ENCODE measurements around the gene MYBPH. TPM values are rescaled to one million over a fixed set of nuclear protein-coding genes. Genes with fewer than 3 reads are reported as not detected.

The MYBPH gene, protein sequence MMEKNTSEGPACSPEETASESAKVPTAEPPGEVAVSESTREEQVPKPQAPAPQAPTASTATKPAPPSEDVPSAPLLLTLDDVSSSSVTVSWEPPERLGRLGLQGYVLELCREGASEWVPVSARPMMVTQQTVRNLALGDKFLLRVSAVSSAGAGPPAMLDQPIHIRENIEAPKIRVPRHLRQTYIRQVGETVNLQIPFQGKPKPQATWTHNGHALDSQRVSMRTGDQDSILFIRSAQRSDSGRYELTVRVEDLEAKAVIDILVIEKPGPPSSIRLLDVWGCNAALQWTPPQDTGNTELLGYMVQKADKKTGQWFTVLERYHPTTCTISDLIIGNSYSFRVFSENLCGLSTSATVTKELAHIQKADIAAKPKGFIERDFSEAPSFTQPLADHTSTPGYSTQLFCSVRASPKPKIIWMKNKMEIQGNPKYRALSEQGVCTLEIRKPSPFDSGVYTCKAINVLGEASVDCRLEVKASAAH
- not detected in 2 replicates for total RNA-seq

DNA sequence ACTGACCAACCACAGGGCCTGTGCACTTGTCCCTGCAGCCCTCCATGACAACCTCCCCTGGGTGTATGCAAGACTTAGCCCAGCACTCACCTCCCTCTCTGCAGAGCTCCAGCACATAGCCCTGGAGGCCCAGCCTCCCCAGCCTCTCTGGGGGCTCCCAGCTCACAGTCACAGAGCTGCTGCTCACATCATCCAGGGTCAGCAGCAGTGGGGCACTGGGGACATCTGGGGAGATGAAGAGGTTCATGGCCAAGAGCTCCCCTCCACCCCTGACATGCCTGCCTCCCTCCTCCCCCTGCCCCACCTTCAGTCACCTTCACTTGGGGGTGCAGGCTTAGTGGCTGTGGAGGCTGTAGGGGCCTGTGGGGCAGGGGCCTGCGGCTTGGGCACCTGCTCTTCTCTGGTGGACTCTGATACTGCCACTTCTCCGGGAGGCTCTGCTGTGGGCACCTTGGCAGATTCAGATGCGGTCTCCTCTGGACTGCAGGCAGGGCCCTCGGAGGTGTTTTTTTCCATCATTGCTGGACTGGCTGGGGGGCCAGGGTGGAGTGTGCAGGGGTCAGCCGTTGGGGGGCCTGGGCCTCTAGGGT lies at the start of gene MYBPH:
Gene MYBPH (minus strand): TSS at position 590 of the 590 bp plus-strand sequence. CDS start 71 bp downstream, at position 519.
- DNase-seq (ENCODE audit: low read depth, low spot score) = no peak

DNA sequence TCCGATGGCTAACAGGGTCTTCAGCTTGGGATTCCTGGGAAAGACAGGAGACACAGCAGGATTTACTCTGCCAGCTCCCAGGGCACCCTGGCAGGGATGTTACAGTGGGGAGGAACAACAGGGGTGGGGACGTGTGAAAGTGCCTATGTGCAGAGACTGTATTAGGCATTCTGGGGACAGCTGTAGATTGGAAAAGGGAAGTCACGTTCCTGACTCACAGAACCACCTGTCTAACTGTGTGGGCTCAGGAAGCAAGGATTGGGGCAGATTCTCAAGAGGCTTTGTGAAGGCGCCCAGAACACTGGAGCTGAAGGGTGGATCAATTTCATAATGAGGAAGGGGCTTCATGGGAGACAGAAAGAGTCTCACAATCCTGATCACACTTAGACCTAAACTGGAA lies 49.4 kb upstream of the MYBPH start:
- no peak for DNase-seq (ENCODE audit: low read depth, low spot score)

DNA sequence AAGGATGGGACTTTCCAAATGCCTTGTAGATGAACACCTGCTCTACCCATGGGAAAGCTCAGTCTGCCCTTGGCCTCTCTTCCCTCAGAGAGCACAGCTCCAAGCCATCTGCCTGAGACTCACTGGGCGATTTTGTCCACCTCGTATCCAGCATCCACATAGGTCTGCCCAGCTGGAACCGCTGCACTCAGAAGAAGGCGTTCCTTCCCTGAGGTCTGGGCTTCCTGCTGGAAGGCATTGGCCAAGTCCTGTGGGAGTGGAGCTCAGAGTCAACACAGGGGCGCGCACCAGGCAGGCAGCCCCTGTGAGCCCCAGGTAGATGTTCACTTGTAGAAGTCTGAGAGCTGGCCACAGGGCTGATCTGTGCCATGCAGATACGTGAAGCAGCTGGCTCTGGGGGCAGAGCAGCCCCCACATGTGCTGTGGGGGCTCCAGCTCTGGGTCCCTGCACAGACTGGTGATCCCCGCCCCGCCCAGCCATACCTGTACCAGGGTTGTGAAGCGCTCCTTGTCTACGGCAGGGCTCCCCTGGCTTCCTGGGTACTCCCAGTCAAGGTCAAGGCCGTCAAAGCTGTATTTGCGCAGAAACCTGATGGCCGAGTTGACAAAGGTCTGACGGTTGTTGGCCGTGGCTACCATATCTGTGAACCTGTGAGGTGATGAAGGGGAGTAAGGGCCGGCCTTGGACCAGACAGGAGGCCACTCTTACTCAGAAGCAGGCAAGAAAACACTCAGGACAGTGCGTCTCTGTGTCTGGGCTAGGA lies 47.6 kb upstream of the MYBPH start:
- no peak for DNase-seq (ENCODE audit: low read depth, low spot score)

DNA sequence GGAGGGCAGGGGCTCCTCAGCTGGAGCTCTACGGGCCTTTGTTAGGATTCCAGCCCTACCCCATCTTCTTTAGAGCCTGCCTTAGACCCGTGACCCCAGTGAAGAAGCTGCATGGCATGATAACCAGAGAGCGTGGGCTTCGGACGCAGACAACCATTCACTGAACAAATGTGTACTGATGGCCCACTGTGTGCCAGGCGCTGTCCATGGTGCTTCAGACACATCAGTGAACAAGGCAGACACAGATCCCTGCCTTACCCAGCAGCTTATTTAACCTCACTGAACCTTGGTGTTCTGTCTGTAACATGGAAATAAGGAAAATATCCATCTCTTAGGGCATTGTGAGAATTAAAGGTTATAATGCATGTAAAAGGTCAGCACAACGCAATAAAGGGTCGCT lies 44.3 kb upstream of the MYBPH start:
- DNase-seq (ENCODE audit: low read depth, low spot score) = no peak

DNA sequence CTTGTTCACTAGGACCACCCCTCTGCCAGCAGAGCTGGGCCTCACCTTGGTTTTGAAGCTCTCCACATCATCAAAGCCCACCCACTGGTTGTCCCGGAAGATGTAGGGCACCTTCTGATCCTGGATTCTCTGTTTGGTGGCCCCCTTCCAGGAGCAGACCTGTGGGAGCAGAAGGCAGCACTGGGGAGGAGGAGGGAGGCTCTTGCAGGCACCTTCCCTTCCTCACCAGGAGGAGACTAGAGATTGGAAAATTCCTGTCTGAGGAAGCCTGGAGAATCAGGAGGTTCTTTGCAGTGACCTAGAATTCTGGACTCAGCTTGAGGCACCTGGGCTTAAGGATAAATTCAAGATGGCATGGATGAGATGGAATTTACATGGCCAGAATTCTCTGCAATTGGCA lies 43.5 kb upstream of the MYBPH start:
- DNase-seq (ENCODE audit: low read depth, low spot score) = no peak

DNA sequence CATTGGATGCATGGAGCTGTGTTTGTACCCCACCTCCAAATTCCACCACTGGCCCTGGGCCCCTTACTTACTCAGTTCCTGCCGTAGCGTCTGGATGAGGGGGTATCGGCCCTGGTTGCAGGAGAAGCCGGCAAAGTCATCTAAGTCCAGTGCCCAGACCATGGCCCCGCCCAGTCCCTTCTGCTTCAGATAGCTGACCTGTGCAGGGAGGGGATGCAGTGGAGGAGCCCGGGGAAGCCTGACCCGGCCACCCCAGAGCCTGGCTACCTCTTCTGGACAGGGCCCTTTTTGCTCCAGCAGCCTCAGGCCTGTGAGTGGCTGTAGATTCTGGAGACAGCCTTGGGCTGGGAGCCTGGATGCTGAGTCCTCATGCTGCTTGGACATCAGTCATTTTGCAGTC lies 42.0 kb upstream of the MYBPH start:
- DNase-seq (ENCODE audit: low read depth, low spot score) = no peak

DNA sequence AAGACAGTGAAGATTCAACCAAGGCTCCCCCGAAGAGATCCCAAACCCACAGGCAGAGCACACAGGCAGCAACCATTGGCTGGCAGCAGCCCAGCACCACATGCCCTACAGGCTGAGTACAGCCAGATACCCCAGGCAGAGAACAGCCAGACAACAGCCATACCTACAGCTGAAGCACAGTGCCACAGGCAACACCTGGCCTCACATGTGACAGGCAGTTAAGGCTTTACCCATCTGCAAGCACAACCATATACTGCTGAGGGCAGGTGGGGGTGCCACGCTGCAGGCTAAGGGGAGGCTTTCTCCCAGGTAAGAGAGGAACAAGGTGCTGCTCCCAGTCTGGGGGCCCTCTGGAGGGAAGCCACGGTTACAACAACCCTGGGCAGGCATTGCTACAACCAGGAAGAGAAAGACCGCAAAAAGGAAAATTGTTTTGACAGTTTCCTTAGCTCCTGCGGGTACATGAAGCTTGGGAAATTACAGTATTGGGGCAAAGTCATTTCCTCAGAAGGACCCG lies 41.6 kb upstream of the MYBPH start:
- DNase-seq (ENCODE audit: low read depth, low spot score) = no peak

DNA sequence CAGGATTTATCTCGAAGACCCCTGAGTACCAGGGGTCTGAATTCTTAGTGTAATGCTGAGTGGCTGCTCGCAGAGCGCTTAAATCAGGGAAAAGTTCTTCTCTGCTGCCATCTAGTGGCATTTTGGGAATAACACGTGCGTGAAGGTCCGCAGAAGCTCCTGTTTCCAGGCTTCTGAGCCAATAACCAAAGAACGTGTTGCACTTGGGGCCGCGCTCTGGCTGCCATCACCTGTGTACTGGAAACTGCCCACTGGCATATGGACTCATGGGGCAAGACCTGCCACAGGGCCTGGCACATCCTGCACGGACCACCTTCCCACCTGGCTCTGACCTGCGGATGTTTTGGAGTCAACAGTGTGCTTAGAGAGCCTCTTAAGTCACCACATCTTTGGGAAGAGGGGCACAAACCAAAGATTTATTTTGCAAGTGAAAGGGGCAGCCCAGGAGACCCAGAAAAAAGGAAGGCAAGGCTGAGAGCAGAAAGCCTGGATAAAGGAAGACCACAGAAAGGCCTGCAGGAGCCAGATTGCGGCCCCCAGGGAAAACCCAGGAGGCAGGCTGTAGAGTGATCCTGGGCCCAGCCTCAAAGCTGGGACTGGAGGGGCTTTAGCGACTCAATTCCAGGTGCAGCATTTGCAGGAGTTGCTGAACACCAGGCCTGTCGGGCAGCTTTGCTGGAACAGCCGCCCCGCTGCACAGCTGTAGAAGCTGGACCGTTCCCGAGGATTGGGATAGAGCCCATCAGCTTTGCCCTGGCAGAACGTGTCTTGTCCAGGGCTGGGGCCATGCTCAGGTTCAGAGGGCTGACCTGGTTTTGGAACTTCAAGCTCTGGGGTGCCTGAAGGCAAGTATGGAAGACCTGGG lies 40.9 kb upstream of the MYBPH start:
- DNase-seq (ENCODE audit: low read depth, low spot score) = no peak

DNA sequence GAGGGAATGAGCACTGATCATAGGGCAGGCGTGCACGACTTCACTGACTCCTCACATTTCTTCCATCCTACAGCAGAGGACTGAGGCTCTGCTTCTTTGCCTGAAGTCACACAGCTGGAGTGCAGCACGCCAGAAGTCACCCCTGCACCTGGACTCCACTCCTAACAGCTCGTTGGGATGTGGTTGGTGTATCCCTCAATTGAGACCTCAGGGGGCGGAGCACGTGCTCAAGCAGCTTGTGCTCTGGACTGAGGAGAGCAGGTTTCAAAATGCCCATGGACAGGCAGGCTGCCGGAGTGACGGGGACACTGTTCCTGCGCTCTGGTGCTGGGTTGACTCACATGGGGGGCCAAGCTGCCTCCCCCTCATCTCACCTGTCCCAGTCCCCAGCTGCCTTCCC lies 39.9 kb upstream of the MYBPH start:
- no peak for DNase-seq (ENCODE audit: low read depth, low spot score)

DNA sequence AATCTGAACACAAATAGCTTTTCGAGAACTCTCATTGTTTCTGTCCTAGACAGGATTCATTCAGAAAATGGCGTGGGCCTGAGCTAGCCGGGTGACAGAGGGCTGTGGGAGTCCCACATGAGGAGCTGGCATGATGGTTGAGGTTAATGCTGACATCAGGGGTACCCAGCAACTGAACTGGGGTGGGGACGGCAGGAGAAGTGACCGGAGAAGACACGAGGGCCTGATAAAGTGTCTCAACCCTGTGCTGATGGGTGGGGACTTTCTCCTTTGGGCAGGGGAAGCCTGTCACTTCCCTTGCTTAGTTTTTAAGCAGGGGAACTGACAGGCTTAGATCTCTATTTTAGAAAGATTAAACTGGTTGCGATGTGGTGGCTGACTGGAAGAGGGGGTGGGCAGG lies 39.2 kb upstream of the MYBPH start:
- DNase-seq (ENCODE audit: low read depth, low spot score) = no peak

DNA sequence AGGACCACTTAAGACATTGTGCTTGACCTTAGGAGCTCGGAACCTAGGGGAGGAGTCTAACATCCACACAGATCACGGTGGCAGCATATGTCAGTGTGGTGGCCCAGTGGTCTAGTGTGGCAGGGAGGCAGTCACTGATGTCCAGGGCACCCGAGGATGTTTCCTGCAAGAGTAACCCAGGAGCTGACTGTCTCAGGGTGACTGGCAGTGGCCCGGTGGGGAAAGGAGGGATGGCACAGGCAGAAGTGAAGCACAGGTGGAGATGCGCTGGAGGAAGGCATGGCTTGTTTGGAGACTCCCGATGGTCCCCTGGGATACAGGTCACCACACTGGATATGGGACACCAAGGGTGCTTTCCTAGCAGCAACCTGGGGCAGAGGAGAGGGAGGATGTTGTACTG lies 37.5 kb upstream of the MYBPH start:
- DNase-seq (ENCODE audit: low read depth, low spot score) = no peak

DNA sequence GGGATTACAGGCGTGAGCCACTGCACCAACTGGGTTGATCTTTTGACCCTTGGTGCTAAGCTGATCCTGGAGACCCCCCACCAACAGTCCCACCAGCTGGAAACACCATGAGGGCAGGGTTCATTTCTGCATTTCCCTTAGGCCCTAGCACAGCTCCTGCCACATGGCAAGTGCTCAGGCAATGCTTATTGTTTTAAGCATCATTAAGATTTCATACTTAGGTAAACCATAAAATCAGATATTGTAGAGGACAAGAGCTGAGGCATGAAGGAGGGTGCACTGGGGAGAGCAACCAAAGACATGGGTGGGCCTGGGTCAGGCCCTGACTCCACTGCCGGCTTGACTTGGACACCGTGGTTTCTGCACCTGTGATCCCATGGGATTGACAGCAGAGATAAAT lies 36.2 kb upstream of the MYBPH start:
- DNase-seq (ENCODE audit: low read depth, low spot score) = no peak

DNA sequence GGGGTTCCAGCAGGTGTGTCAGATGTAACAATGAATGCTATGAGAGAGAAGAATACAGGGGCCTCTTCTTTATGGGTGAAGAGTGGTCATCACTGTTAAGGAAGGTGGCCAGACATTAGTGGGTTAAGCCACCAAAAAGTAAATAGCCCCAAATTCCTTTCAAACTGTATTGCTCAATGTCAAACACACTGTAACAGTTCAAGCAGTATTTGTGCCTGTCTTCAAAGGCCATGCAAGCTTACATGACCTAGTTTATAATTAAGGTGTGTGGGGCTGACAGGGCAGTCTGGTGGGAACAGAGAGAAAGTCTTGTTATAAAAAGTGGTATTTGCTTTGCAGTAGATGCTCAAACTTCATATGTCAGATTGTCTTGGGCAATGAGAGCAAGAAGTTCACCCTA lies 35.4 kb upstream of the MYBPH start:
- DNase-seq (ENCODE audit: low read depth, low spot score) = no peak

DNA sequence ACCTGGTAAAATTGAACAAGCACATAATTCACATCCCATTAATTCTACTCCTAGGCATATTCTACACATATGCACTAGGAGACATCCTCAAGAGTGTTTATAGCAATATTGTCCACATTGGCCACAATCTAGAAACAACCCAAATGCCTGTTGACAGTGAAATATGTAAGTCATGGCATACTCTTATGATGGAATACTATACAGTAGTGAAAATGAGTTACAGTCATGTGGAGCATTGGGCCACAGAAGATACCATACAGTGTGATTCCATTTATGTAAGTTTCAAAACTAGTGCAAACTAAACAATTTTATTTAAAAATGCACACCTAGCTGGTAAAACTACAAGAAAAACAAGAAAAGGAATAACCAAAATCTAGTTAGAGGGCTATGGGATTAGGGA lies 34.7 kb upstream of the MYBPH start:
- DNase-seq (ENCODE audit: low read depth, low spot score) = no peak

DNA sequence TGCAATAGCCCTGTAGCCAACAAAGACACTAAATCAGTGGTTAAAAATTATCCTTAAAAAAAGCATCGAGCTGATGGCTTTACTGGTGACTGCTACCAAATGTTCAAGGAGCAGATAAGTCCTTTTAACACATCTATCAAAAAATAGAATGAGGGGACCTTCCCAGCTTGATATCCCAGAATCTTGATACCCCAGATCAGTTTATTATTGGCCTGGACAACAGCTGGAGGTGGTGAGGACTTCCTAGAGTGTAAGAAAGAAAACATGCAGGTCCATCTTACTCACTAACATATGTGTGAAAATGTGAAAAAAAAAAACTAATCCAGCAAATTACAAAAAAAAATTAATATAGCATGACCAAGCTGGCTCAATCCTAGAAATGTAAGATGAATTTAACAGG lies 32.6 kb upstream of the MYBPH start:
- no peak for DNase-seq (ENCODE audit: low read depth, low spot score)

DNA sequence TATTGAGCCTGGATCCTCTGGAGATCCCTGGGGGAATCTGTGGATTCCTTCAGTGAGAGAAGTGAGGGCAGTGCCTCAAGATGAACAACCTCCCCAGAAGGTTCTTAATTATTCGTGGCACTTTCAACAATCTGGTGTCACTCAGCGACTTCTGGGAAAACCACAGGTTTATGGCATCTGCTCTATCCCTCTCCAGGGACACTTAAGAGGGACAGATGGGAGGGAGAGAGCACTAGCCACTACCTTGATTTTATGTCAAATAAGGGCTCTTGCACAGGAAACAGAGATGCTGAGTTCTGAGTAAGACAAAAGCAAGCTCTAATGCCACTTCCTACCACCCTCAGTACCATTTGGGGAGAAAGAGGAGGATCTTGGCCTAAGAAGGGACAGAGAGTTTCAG lies 32.1 kb upstream of the MYBPH start:
- no peak for DNase-seq (ENCODE audit: low read depth, low spot score)

DNA sequence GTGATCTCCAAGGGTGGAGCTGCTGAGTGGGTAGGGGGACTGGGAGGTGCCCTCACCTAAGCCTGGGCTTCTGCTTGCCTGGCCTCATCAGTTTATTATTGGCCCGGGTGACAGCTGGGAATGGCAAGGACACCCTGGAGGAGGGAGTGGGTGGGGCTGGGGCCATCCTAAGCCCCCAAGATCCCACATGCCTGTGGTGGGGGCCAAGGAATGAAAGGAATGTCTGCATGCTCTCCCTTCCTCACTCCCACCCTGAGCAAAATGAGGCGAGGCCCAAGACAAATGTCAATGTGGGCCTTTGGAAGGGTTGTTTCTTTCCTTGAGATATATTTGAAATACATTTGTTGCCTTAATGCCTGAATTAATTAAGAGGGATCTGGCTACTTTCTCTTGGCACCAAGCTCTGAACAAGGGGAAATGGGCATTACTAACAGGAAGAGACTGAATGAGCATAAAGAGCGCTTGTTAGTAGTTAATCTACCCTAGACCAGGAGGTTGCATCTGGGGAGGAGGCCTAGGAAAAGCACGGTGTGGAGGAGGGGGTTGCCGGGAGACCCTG lies 30.6 kb upstream of the MYBPH start:
- DNase-seq (ENCODE audit: low read depth, low spot score) = no peak

DNA sequence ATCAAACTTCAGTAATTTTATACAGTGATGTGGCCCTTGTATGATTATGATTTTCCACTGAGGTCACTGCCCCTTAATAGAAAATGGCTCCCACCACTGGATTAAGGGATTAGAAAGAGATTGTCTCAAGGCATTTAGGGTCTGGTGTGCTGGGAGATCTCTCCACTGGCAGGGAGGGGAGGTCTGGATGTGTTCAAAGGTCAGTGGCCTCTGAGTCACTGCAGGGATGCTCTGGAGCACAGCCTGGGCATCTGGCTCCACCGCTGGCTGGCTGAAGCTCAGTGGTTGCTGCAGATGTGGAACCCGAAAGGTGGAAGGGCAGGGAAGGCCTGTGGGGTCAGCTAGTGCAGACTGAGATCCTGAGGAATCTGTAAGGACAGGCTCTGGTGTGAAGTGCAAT lies 29.1 kb upstream of the MYBPH start:
- DNase-seq (ENCODE audit: low read depth, low spot score) = no peak

DNA sequence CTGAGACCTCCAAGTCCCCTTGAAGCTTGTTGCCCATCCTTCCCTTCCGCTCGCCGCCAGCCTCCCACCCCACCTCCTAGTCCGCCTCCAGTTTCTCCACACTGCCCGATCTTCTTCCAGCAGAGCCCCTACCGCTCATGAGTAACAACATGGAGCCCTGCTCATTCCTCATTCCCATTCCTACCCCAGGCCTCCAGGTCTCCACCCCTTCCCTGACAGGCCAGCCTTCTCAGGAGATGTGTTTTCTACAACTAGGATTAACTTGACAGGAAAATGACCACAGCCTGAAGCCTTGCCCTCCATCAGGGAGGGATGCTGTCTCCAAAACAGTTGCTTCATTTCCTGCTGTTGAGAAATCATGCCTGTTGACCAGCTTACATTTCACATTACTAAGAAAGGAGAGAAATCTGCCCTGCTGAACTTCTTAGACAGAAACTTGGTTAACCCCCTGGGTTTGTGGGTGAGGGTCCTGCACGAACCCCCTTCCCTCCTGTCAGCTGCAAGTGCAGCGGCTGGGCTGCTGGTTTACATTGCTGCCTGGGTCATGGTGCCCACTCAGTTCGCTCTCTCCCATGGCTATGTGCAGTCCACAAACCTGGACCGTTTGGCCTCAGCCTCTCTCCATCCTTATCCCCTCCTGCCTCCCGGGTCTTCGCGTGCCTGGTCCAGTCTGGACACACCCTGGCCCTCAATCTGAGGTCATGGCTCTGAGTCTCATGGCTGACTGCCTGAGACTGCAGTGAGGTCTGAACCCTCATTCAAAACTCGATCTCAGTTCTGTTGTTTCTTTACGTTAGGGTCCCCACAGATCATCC lies 27.0 kb upstream of the MYBPH start:
- DNase-seq (ENCODE audit: low read depth, low spot score) = no peak
